Fibroblast of mammary gland (primary cell): ENCODE results near the gene HIRA.

ENCODE experiments used
- DNase-seq: peaks from one replicate; pipeline ENCODE4 v3.0.0-alpha.2; 2010; ENCODE audit warnings: low read depth
- H3K4me3 ChIP-seq: 2 replicates; pipeline ENCODE4 v1.5.1; 2011; ENCODE audit warnings: low read depth, mild to moderate bottlenecking, low read length, moderate library complexity; ENCODE audit not compliant: control insufficient read depth
- TF ChIP-seq, protein P1 (sequence below): conservative IDR thresholded peaks from 2 replicates; pipeline ENCODE4 v1.5.1; 2011; ENCODE audit warnings: low read depth, low read length, inconsistent platforms; ENCODE audit not compliant: control insufficient read depth, insufficient read depth

Gene HIRA

GRCh38 chr22:19349778-19350475, 81.6 kb downstream of the HIRA start:
- DNase-seq: no peak
- TF ChIP-seq, protein P1, sequence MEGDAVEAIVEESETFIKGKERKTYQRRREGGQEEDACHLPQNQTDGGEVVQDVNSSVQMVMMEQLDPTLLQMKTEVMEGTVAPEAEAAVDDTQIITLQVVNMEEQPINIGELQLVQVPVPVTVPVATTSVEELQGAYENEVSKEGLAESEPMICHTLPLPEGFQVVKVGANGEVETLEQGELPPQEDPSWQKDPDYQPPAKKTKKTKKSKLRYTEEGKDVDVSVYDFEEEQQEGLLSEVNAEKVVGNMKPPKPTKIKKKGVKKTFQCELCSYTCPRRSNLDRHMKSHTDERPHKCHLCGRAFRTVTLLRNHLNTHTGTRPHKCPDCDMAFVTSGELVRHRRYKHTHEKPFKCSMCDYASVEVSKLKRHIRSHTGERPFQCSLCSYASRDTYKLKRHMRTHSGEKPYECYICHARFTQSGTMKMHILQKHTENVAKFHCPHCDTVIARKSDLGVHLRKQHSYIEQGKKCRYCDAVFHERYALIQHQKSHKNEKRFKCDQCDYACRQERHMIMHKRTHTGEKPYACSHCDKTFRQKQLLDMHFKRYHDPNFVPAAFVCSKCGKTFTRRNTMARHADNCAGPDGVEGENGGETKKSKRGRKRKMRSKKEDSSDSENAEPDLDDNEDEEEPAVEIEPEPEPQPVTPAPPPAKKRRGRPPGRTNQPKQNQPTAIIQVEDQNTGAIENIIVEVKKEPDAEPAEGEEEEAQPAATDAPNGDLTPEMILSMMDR: no peak
- H3K4me3 ChIP-seq: no peak overlapping the region

GRCh38 chr22:19346677-19347265, 84.8 kb downstream of the HIRA start:
- TF ChIP-seq, protein P1: no peak
- H3K4me3 ChIP-seq: no peak overlapping the region
- DNase-seq: no peak

GRCh38 chr22:19344420-19344819, 87.1 kb downstream of the HIRA start:
- H3K4me3 ChIP-seq: no peak overlapping the region
- no peak for DNase-seq
- TF ChIP-seq, protein P1: no peak

- no peak overlapping the region for H3K4me3 ChIP-seq
- DNase-seq: no peak
- TF ChIP-seq, protein P1: no peak
Measured at GRCh38 chr22:19343470-19343869, 88.1 kb downstream of the HIRA start.

DNA sequence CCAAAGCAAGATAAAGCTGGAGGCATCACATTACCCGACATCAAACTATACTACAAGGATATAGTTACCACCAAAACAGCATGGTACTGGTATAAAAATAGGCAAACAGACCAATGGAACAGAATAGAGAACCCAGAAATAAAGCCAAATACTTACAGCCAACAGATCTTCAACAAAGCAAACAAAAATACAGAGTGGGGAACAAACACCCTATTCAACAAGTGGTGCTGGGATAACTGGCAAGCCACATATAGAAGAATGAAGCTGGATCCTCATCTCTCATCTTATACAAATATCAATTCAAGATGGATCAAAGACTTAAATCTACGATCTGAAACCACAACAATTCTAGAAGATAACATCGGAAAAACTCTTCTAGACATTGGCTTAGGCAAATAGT, 90.0 kb downstream of the HIRA start:
- TF ChIP-seq, protein P1: no peak
- no peak for DNase-seq
- H3K4me3 ChIP-seq: no peak overlapping the region

DNA sequence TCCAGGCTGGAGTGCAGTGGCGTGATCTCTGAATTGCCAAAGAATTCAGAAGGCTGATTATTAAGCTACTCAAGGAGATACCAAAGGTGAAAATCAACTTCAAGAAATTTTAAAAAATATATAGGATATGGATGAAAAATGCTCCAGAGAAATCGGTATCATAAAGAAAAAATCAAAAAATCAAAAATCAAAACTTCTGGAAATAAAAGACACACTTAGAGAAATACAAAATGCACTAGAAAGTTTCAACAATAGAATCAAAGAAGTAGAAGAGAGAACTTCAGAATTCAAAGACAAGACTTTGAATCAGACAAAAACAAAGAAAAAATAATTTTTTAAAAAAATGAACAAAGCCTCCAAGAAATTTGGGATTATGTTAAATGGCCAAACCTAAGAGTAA, 94.4 kb downstream of the HIRA start:
- no peak overlapping the region for H3K4me3 ChIP-seq
- TF ChIP-seq, protein P1: no peak
- DNase-seq: no peak
